K562 (cell line): Measurements from ENCODE around the gene SNX27. TPM values are rescaled to one million over a fixed set of nuclear protein-coding genes. Genes with fewer than 3 reads are reported as not detected.

Source experiments
- KLF6 ChIP-seq: fragments of 250-450 bp; sonication (Bioruptor Pico); IDR thresholded peaks from 2 replicates; pipeline ENCODE4 v1.4.0; 2020; ENCODE audit warnings: mild to moderate bottlenecking, moderate library complexity, borderline replicate concordance
- NCOA1 ChIP-seq: fragments of 450-650 bp; IDR thresholded peaks from 2 replicates; pipeline ENCODE4 v1.6.1; 2016; ENCODE audit warnings: low read depth
- NR2F6 ChIP-seq: fragments of 450-650 bp; formaldehyde crosslinking; IDR thresholded peaks from 2 replicates; pipeline ENCODE4 v1.4.0; 2020; ENCODE audit warnings: mild to moderate bottlenecking
- SFPQ ChIP-seq: fragments of 200-400 bp; formaldehyde crosslinking; IDR thresholded peaks from 2 replicates; pipeline ENCODE4 v1.6.1; 2017; ENCODE audit warnings: mild to moderate bottlenecking, low read depth, low read length, moderate library complexity
- SREBF1 ChIP-seq: fragments of 150-350 bp; IDR thresholded peaks from 2 replicates; pipeline ENCODE4 v1.6.1; 2014; ENCODE audit warnings: antibody characterized with exemption, low read depth, low read length, borderline replicate concordance
- STAG1 ChIP-seq: sonication (generic); formaldehyde crosslinking; IDR thresholded peaks from 2 replicates; pipeline ENCODE4 v1.5.0; 2020; ENCODE audit warnings: missing genetic modification reagents, borderline replicate concordance
- ZMIZ1 ChIP-seq, 2 experiments: fragments of 150-350 bp in 1 of 2; IDR thresholded peaks; 2 replicates each; pipeline ENCODE4 v1.6.1; 2012 to 2016; ENCODE audit warnings: low read depth in 2 of 2, low read length in 2 of 2, mild to moderate bottlenecking in 1 of 2, moderate library complexity in 1 of 2
- ZNF318 ChIP-seq, 2 experiments: fragments of 450-650 bp; IDR thresholded peaks; 2 replicates each; pipeline ENCODE4 v1.6.1; 2016; ENCODE audit warnings: mild to moderate bottlenecking in 2 of 2, borderline replicate concordance in 1 of 2, low read depth in 1 of 2, moderate library complexity in 1 of 2
- ZNF764 ChIP-seq: fragments of 250-450 bp; sonication (Bioruptor Pico); IDR thresholded peaks from 2 replicates; pipeline ENCODE4 v1.4.0; 2020; ENCODE audit warnings: low read depth, mild to moderate bottlenecking, moderate library complexity
- ZNF766 ChIP-seq: fragments of 200-800 bp; sonication (Bioruptor generic); conservative IDR thresholded peaks from 2 replicates; pipeline ENCODE4 v1.6.1; 2016; ENCODE audit warnings: missing genetic modification characterization, missing compliant biosample characterization
- polyA plus RNA-seq, 8 experiments: library from polyadenylated mRNA; depleted of rRNA in 4 of 8; stranded (reverse) in 5 of 8; unstranded in 3 of 8; fragments of >200 nt; fragmentation: Nextera tagmentation in 2 of 8; fragmentation: Illumina TruSeq in 1 of 8; extraction: Ambion mirVana in 2 of 8; extraction: Trizol in 1 of 8; gene quantifications; 2 replicates each; pipeline versions ENCODE4 v1.2.1 to v1.2.3, GENCODE V29; 2011 to 2014; ENCODE audit warnings: inconsistent platforms in 1 of 8, missing spikeins in 1 of 8
- total RNA-seq, 7 experiments: library from RNA; depleted of rRNA in 6 of 7; stranded (reverse); fragments of >200 nt in 6 of 7; fragmentation: Illumina TruSeq in 2 of 7; extraction: Trizol in 2 of 7; gene quantifications; 2 replicates each; pipeline versions ENCODE4 v1.2.1 to v1.2.3, GENCODE V29; 2011 to 2021; ENCODE audit warnings: low replicate concordance in 1 of 7

SNX27 gene
- total and polyA plus RNA-seq, 9 of the 15 experiments (the other 6 are each of a cell fraction or from before 2014, with no cell fraction given), result 4.5 to 18.7 (median 10.1) TPM

GRCh38 chr1:151611832-151612500, at the start of gene SNX27 (continued):
- no peak for TF ChIP-seq SFPQ
- TF ChIP-seq ZMIZ1 (IDR thresholded peaks at IDR 0.05; ENCODE audit: low read depth in 2 of 2, low read length in 2 of 2), result 0 out of 4 replicates have a peak, but pooled peaks of 1 of the 2 experiments have one; percentile 7
- no peak for TF ChIP-seq ZNF764 (CRISPR knock-in tag)
- TF ChIP-seq STAG1 (CRISPR knock-in tag), result no peak
- TF ChIP-seq SREBF1, result peak; percentile 36; the same call in 1 of the 2 replicates
- TF ChIP-seq NCOA1, result no peak
- TF ChIP-seq KLF6 (CRISPR knock-in tag), result no peak
- TF ChIP-seq NR2F6 (CRISPR knock-in tag), result 0 out of 2 replicates have a peak, but pooled peaks have one; percentile 51
- TF ChIP-seq ZNF766 (CRISPR knock-in tag), result peak; percentile 44
- TF ChIP-seq ZNF318 (IDR thresholded peaks at IDR 0.05; ENCODE audit: borderline replicate concordance in 1 of 2, low read depth in 1 of 2), result no peak
